HG03095 (cell line): ENCODE results near the gene THUMPD1.
A peak's percentile ranks its signal among the peaks of the same experiment; 100 is the strongest.
"Not testable (repeated sequence)": the region's sequence is repeated elsewhere in the genome, so short reads cannot be mapped to it uniquely, and the experiment has no call there.

Experiments
- ATAC-seq: cut with Tn5 transposase; IDR thresholded peaks from one replicate; pipeline ENCODE4 v1.9.1; 2021; ENCODE audit warnings: moderate library complexity; ENCODE audit not compliant: unreplicated experiment

THUMPD1 gene, protein sequence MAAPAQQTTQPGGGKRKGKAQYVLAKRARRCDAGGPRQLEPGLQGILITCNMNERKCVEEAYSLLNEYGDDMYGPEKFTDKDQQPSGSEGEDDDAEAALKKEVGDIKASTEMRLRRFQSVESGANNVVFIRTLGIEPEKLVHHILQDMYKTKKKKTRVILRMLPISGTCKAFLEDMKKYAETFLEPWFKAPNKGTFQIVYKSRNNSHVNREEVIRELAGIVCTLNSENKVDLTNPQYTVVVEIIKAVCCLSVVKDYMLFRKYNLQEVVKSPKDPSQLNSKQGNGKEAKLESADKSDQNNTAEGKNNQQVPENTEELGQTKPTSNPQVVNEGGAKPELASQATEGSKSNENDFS

DNA sequence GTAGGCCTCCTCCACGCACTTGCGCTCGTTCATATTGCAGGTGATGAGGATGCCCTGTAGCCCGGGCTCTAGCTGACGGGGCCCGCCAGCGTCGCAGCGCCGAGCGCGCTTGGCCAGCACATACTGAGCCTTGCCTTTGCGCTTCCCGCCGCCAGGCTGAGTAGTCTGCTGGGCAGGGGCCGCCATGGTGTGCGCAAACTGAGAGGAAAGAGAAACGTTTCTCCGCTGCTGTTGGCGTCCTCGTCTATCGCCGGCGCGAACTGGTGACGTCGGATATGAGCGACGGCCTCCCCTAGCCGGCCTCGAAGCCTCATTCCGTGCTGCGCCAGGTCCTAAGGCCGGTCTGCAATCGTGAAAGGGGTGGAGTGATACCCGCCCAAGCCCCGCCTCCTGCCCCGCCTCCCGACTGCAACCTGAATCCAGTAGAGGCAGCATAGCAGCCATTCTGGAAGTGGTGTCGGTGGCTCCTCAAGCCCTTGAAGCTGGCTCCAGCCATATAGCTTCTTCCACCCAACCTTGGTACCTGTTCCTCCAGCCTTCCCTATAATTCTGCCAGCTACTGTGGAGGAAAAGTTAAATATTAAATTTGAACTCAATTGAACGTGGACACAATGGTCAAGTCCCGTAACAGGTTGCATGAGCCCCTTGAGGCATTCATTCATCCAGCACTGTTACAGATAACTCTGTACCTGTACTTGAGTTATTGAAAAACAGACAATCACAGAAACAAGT is at the start of gene THUMPD1:
THUMPD1 (minus strand) TSS at position 265 of the 732 bp plus-strand sequence; CDS start at position 186, 79 bp downstream.
- ATAC-seq, result peak; percentile 72

DNA sequence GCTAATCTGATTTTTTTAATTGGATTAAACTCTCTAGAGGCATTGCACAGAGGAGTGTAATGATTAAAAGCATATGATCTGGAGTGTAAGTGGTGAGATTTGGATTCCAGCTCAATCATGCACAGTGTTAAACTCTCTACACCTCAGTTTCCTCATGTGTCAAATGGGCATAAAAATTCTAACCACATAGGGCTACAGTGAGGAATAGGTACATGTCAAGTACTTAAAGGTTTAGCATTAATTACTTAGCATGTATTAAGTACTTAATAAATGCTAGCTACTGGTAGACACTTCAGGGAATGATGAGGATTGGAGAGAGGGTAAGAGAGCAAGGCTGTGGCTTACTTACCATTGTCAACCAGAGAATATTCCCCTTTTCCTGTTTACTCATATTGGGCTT is 47.5 kb upstream of the THUMPD1 start:
- no peak for ATAC-seq

DNA sequence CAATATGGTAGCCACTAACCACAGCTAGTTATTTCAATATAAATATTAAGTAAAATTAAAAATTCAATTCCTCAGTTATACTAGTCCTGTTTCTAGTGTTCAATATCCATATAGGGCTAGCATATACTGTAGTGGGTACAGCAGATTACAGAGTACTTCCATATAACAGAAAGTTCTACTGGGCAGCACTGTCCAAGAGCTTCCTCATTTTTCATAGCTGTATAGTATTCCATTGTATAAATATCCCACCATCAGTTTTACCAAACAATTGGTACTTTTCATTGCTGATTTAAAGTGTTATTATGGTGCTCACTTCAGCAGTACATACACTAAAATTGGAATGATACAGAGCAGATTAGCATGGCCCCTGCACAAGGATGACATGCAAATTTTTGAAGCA is 42.6 kb upstream of the THUMPD1 start:
- no peak for ATAC-seq

DNA sequence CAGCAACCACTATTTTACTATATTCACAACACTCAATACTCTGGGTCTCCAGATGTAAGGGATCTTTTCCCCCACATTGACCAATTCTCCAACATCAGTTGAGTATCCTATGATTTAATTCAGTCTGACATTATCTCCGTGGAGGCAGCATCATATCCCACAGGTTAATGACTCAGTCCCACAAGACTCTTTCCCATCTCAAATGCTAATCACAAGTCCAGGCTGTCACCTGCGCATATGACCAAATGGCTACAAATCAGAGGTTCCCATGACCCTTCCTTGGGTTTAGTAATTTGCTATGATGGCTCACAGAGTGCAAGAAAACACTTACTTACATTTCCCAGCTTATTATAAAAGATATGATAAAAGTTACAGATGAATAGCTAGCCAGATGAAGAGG is 40.9 kb upstream of the THUMPD1 start:
- ATAC-seq, result no peak

DNA sequence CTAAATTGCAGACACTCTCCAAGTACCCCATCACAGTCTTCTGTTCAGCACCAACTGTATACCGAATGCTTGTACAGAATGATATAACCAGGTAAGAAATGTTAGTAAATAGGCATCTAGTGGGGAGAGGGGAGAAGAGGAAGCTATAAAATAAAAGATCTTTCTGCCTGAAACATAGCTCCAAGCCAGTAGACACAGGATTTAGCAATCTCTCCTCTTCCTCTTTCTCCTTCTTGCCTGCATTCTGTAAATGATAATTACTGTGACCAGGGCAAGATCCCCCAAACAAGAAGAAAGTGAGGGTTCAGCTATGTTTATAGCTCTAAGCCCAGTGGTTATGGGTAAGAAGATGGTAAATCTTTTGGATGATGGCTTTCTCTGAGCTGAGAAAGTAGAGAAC is 40.1 kb upstream of the THUMPD1 start:
- ATAC-seq, result no peak

DNA sequence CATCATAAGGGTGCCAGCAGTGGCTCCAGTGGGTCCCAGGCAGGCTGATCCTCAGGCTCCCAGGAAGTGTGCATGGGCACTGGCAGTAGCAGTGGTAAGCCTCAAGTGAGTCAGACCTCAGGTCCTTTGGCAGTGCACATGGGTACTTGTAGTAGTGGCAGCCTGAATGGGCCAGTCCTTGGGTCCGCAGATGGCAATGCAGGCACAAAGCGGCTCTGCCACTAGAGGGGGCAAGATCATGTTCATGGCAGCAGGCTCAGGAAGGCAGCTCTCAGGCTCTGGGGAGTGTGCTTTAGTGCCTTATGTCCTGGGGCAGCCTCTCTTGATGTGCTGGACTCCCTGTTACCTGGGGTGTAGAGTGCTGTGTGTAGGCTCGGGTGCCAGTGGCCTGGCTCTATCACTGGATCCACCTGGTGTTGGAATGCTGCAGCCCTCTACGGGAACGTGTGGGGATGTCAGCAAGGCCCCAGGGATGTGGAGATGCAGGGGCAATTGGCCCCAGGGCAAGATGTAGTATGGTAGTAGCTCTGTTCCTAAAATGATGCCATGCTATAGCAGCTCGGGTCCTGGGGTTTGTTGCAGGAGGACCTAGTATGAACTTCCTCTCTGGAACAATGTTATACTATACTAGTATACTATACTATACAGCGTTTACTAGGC is 33.2 kb upstream of the THUMPD1 start:
- ATAC-seq, result no peak

DNA sequence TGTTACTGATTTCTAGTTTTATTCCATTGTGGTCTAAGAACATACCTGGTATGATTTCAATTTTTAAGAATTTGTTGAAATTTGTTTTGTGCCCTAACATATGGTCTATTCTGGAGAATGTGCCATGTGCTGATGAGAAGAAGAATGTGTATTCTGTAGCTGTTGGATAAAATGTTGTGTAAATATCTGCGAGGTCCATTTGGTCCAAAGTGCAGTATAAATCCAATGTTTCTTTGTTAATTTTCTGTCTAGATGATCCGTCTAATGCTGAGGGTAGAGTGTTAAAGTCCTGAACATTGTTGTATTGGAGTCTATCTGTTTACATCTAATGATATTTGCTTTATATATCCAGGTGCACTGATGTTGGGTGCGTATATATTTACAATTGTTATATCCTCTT is 32.1 kb upstream of the THUMPD1 start:
- no peak for ATAC-seq

DNA sequence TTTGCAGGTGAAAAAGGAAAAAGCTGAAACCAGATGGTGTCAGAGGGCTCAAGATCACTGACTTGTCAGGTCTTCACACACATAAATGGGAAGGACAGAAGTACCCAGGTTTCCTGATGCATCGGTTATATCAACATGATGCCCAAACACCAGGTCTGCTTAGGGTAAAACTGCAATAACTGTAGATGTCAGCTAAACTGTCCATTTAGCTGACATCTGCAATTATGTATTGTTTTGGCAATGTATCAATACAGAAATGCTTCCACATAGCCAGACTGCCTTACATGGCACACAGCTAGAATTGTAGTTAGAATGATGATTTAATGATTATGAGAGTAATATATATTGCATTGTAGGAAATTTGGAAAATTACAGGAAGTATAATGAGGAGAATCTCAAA is 27.2 kb upstream of the THUMPD1 start:
- ATAC-seq, result no peak

DNA sequence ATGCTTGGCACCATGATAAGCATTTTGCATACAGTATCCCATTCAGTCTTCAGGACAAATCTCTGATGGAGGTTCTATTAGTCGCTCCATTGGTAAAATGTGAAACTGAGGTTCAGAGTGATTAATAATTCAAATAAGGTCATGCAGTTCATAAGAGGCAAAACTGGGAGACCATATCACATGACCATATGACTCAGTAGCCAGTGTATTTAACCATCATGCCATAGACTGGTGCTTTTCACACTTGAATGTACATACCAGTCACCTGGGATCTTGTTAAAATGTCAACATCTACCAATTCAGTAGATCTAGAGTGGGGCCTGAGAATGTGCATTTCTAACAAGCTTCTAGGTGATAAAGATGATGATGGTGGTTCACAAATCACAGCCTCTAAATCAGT is 26.5 kb upstream of the THUMPD1 start:
- ATAC-seq, result no peak

DNA sequence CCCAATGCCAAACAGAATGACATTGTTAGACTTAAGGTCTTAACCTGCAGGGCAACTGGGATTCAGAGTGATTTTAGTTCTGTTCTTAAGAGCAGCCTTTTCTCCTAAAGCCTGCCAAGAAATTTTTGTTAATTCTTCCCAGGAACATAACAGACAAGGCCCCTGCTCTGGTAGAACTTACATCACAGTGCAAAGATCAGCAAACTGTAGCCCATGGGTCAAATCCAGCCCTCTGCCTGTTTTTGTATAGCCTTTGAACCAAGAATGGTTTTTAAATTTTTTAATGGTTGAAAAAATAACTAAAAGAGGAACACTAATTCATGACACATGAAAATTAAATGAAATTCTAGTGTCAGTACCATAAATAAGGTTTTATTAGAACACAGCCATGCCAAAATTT is 26.0 kb upstream of the THUMPD1 start:
- ATAC-seq, result no peak

DNA sequence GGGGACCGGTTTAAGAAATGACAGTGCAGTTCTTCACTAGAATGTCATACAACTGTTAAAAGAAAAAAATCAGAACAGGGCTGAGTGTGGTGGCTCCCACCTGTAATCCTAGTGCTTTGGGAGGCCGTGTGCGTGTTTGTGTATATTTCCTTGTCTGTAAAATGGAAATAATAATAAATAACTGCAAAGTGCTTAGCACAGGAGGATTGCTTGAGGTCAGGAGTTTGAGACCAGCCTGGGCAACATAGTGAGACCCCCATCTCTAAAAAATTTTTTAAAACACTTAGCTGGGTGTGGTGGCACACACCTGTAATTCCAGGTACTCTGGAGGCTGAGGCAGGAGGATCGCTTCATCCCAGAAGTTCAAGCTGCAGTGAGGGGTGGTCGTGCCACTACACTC is 24.7 kb upstream of the THUMPD1 start:
- no peak for ATAC-seq

DNA sequence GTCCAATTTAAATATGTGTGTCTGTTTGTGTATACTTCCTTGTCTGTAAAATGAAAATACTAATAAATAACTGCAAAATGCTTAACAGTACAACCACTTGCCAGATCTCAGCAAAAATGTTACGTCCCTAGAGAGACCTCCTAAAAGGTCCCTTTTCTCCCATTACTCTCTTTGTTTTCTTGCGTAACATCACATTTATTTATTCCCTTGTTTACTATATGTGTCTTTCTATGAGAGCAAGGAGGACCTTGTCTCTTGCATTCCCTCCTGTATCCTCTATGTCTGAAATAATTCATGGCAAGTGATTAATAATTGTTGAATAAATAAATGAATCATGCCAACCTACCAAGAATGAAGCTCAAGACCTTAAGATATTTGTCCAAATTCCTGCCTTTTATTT is 24.1 kb upstream of the THUMPD1 start:
- no peak for ATAC-seq

DNA sequence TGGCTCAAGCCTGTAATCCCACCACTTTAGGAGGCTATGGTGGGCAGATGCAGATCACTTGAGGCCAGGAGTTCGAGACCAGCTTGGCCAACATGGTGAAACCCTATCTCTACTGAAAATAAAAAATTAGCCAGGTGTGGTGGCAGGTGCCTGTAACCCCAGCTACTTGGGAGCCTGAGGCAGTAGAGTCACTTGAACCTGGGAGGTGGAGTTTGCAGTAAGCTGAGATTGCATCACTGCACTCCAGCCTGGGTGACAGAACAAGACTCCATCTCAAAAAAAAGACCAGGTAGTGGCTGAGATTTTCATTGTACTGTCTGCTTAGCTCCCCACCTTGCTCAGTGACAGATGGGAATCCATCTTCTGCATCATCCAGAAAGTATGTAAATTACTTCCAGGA is 22.8 kb upstream of the THUMPD1 start:
- not testable (repeated sequence) for ATAC-seq

DNA sequence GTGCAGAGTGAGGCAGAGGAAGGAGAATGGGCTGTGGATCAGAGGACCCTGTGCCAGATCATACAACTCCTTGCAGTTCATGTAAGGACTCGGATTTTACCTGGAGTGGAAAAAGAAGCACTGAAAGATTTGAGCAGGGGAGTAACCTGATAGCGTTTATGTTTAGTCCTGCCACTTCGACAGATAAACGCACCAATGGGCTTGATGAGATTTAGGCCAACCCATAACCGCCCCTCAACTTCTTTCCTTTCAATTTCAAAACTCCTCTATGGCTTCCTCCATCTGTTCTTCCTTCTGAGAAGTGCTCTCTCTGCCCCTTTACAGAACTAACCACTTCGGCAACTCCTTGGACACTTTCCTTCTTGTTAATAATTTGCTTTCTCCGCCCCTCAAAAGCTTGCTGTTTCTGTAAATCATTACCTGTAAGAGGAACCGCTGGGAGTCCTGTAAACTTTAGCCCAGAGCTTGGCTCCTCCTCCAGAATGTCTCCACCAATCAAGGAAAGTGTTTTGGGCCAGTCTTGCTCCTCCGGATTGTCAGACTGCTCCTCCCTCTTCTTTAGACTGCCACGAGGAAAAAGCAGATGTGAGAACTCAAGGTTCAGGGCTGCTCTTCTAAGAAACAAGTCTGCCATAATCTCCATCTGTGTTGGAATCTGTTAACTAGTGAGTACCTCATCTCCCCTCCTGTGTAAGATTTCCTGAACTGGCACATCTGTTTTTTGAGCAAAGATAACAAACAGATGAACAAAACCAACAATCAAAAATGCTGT is 22.0 kb upstream of the THUMPD1 start, which contains the start of gene ACSM3:
ACSM3 (plus strand) TSS at position 554 of the 772 bp plus-strand sequence. CDS start 6,021 bp downstream, outside the sequence.
- ATAC-seq, result peak; percentile 97

DNA sequence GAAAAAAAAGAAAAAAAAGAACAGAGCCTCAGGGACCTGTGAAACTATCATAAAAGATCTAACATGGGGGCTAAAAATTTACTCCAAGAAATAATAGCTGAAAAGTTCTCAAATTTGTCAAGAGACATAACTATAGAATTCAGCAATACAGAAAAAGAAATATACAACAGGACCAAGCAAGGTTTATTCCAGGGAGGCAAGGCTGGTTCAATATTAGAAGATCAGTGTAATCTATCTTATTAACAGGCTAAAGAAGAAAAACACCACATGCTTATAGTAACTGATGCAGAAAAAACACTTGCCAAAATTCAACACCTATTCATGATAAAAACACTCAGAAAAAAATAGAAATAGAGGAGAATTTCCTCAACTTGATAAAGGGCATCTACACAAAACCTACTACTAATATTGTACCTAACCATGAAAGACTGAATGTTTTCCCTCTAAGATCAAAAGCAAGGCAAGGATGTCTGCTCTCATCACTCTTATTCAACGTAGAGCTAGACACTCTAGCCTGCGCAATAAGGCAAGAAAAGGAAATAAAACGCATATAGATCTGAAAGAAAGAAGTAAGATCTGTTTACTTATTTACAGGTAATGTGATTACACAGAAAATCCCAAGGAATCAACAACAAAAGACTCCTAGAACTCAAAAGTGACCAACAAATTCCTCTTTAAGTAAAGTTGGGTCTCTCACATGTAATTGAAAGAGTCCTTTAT is 20.9 kb upstream of the THUMPD1 start:
- ATAC-seq, result no peak

DNA sequence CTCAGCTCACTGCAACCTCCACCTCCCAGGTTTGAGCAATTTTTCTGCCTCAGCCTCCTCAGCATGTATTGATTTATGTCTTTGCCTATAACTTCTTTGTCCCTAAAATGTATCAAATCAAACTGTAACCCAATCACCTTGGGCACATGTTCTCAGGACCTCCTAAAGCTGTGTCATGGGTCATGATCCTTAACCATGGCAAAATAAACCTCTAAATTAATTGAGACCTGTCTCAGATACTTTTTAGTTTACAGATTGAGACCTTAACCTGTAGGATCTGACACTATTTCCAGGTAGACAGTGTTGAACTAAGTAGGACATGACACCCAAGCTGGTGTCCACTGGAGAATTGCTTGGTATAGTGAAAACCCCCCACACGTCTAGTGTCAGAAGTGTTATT is 19.6 kb upstream of the THUMPD1 start:
- no peak for ATAC-seq

DNA sequence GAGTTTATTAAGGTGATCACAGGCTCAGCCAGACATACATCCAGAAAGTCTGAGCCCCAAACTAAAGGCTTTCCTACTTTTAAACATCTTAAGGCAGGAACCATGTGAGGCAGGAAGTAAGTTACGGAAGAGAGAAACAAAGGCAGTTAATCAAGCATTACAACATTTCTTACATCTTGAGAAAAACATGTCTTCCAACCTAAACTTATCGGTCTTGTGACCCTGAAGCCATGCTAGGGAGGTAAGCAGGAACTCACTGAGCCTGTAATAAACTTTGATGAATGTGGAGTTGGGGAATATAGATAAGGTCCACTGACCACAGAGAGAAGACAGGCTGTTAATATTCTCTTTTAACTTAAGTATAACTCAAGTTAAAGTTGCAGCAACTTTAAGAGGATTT is 18.7 kb upstream of the THUMPD1 start:
- no peak for ATAC-seq

DNA sequence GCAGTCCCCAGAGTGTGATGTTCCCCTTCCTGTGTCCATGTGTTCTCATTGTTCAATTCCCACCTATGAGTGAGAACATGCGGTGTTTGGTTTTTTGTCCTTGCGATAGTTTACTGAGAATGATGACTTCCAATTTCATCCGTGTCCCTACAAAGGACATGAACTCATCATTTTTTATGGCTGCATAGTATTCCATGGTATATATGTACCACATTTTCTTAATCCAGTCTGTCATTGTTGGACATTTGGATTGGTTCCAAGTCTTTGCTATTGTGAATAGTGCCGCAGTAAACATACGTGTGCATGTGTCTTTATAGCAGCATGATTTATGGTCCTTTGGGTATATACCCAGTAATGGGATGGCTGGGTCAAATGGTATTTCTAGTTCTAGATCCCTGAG is 14.2 kb upstream of the THUMPD1 start:
- not testable (repeated sequence) for ATAC-seq

DNA sequence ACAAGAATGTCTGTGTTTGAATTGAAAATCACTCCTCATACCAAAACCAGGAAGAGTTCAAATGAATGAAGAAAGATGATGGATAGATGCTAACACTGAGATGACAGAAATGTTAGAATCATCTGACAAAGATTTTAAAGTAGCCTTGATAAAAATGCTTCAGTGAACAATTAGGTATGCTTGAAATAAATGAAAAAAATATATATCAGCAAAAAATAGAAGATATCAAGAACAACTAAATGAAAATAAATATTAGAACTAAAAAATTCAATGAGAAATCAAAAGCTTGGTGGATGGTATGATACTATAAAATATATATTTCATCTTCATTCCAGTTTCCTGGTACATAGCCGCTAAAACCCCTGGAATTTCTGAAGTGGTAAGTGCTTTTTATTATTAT is 13.6 kb upstream of the THUMPD1 start:
- ATAC-seq, result no peak

DNA sequence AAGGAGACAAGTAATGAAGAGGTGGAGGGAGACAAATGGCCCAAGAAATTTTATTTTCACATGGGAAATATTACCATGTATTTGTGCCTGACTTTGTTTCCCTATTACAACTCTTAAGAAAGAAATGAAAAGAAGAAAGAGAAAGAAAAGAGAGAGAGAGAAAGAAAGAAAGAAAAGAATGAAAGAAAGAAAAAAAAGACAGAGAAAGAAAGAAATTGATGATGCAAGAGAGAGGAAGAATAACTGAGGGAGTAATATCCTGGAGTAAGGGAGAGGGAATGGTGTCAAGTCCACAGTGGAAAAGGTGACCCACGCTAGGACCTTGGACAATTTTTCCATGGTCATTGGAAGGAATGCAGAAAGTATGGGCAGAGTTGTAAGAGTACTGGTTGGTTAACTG is 12.1 kb upstream of the THUMPD1 start:
- no peak for ATAC-seq
